A673 (cell line): ENCODE measurements around the gene NCKAP1. TPM values are rescaled to one million over a fixed set of nuclear protein-coding genes. Genes with fewer than 3 reads are reported as not detected.

Source experiments
- BruUV-seq: library from RNA; stranded (reverse); fragments of 400-500 nt; replicated peaks from 2 replicates; lab custom pipeline; 2021; lab: Mats Ljungman, UMichigan
- CTCF ChIA-PET: fragments of 300-600 bp; sonication (Branson Sonifier 250); formaldehyde crosslinking; loops from one replicate; lab custom pipeline; 2022; ENCODE audit warnings: antibody characterized with exemption; lab: Charles Lee
- POLR2A ChIA-PET: fragments of 300-600 bp; sonication (Branson Sonifier 250); formaldehyde crosslinking; loops from one replicate; lab custom pipeline; 2022; ENCODE audit warnings: antibody characterized with exemption; ENCODE audit not compliant: low non-redundant PET; lab: Charles Lee
- DNase-seq: peaks from one replicate; pipeline ENCODE4 v3.0.0-alpha.2; 2015; ENCODE audit warnings: low spot score
- H3K27ac ChIP-seq: fragments of 200-600 bp; sonication (generic); 2 replicates; pipeline ENCODE4 v1.5.1; 2016; ENCODE audit warnings: mixed run types, low read depth, mild to moderate bottlenecking, mixed read lengths, antibody characterized with exemption, low read length; ENCODE audit not compliant: poor library complexity, severe bottlenecking
- H3K27me3 ChIP-seq: fragments of 200-600 bp; sonication (generic); replicated peaks from 2 replicates; pipeline ENCODE4 v1.6.1; 2017; ENCODE audit warnings: mixed run types, low read depth, mild to moderate bottlenecking, mixed read lengths, antibody characterized with exemption, low read length; ENCODE audit not compliant: insufficient read depth, poor library complexity
- H3K36me3 ChIP-seq: fragments of 200-600 bp; sonication (generic); 2 replicates; pipeline ENCODE4 v1.6.1; 2016; ENCODE audit warnings: mixed run types, mild to moderate bottlenecking, mixed read lengths, antibody characterized with exemption, low read length; ENCODE audit not compliant: insufficient read depth, poor library complexity, severe bottlenecking
- H3K4me1 ChIP-seq: fragments of 200-600 bp; sonication (generic); 2 replicates; pipeline ENCODE4 v1.6.1; 2017; ENCODE audit warnings: mixed run types, mild to moderate bottlenecking, mixed read lengths, antibody characterized with exemption, low read length; ENCODE audit not compliant: insufficient read depth, poor library complexity, severe bottlenecking
- H3K4me3 ChIP-seq: fragments of 200-600 bp; sonication (generic); 2 replicates; pipeline ENCODE4 v1.5.1; 2016; ENCODE audit warnings: low read depth, mixed run types, mild to moderate bottlenecking, mixed read lengths, low read length; ENCODE audit not compliant: poor library complexity, severe bottlenecking
- H3K9me3 ChIP-seq: fragments of 200-600 bp; sonication (generic); 2 replicates; pipeline ENCODE4 v1.6.1; 2016; ENCODE audit warnings: mixed run types, low read depth, mild to moderate bottlenecking, mixed read lengths, antibody characterized with exemption, low read length; ENCODE audit not compliant: poor library complexity, severe bottlenecking
- CTCF ChIP-seq: fragments of 300-800, 200-600 bp; sonication (generic); conservative IDR thresholded peaks from 2 replicates; pipeline ENCODE4 v1.5.1; 2017; ENCODE audit warnings: low read depth, mild to moderate bottlenecking, antibody characterized with exemption, low read length, moderate library complexity, mixed read lengths
- EZH2 ChIP-seq: fragments of 200-600 bp; sonication (generic); IDR thresholded peaks from 2 replicates; pipeline ENCODE4 v1.6.1; 2017; ENCODE audit warnings: borderline replicate concordance, low read depth, mild to moderate bottlenecking, mixed read lengths, antibody characterized with exemption, low read length; ENCODE audit not compliant: poor library complexity, severe bottlenecking
- intact Hi-C: fragments of 100-400 bp; cut with micrococcal nuclease; formaldehyde crosslinking; loops from one replicate; pipeline ENCODE4 v1.10.0; 2022; ENCODE audit not compliant: unreplicated experiment
- total RNA-seq: library from RNA; stranded (reverse); gene quantifications from 2 replicates; pipeline ENCODE4 v1.2.3, GENCODE V29; 2021

The NCKAP1 gene
- total RNA-seq, 1 experiment from 2014 or later: 153 TPM

- H3K9me3 ChIP-seq: no peaks in the 10 kb centered on the region
- no peaks in the 10 kb centered on the region for H3K27me3 ChIP-seq
- TF ChIP-seq EZH2 (no peak), CTCF (no peak)
- H3K27ac ChIP-seq: no peak overlapping the region
- intact Hi-C loops: no loop called here
- ChIA-PET CTCF (no interaction called here), POLR2A (no interaction called here)
- no TSS peak for BruUV-seq
- H3K4me1 ChIP-seq: peaks cover 57% of the 10 kb centered on the region
- H3K36me3 ChIP-seq: peaks cover 54% of the 10 kb centered on the region
- DNase-seq: no peak
- no peak overlapping the region for H3K4me3 ChIP-seq
Measured at GRCh38 chr2:182921234-182921633, 117.0 kb downstream of the NCKAP1 start.

DNA sequence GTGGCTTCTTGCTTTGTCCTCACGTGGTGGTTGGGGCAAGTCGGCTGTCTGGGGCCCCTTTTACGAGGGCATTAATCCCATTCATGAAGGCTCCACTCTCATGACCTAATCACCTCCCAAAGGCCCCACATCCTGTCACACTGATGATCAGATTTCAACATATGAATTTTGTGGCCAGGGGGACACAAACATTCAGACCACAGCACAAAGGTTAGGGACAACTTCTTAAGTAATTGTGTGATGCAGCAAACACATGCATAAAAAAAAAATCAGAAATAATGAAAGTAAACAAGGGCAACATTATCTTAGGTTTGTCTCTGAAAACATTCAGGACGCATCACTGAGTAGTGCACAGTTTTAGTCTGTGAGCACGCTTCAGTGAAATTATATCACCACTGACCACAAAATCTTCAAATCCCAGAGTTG is 117.6 kb downstream of the NCKAP1 start:
- no peaks in the 10 kb centered on the region for H3K9me3 ChIP-seq
- H3K27ac ChIP-seq: no peak overlapping the region
- no peak overlapping the region for H3K4me3 ChIP-seq
- ChIA-PET POLR2A (no interaction called here), CTCF (no interaction called here)
- BruUV-seq: no TSS peak
- intact Hi-C loops: no loop called here
- H3K4me1 ChIP-seq: peaks cover 57% of the 10 kb centered on the region
- TF ChIP-seq EZH2 (no peak), CTCF (no peak)
- H3K36me3 ChIP-seq: peaks cover 49% of the 10 kb centered on the region
- DNase-seq: no peak
- no peaks in the 10 kb centered on the region for H3K27me3 ChIP-seq

DNA sequence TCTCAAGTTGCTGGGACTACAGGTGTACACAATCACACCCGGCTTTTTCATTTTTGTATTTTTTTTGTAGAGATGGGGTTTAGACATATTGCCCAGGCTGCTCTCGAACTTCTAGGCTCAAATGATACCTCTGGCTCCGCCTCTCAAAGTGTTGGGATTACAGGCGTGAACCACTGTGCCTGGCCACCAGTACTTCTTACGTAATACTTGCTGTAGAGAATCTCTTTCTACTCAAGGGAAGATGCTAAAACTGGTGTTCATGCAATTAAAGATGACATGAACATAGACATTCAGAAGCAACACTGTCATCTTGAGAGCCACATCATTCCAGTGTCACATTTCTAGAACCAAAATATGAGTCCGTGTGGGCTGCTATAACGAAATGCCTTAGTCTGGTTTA is 118.2 kb downstream of the NCKAP1 start:
- H3K4me1 ChIP-seq: peaks cover 57% of the 10 kb centered on the region
- H3K9me3 ChIP-seq: no peaks in the 10 kb centered on the region
- H3K27me3 ChIP-seq: no peaks in the 10 kb centered on the region
- POLR2A ChIA-PET: no interaction called here
- peaks cover 43% of the 10 kb centered on the region for H3K36me3 ChIP-seq
- DNase-seq: no peak
- CTCF ChIA-PET: no interaction called here
- TF ChIP-seq EZH2: no peak
- no peak for TF ChIP-seq CTCF
- intact Hi-C loops: no loop called here
- no peak overlapping the region for H3K4me3 ChIP-seq
- H3K27ac ChIP-seq: no peak overlapping the region
- no TSS peak for BruUV-seq
